K562 (cell line): ENCODE data around the gene TRDN. TPM values are rescaled to one million over a fixed set of nuclear protein-coding genes. Genes with fewer than 3 reads are reported as not detected.
A peak's percentile ranks its signal among the peaks of the same experiment; 100 is the strongest.

Source experiments
- ATAC-seq: fragments of 200-7000 bp; cut with Tn5 transposase; 3 replicates; pipeline ENCODE4 v1.9.1; 2020; ENCODE audit warnings: moderate library complexity
- BruUV-seq: library from RNA; stranded (reverse); fragments of 400-500 nt; replicated peaks from 2 replicates; lab custom pipeline; 2021; lab: Mats Ljungman, UMichigan
- CTCF ChIA-PET: fragments of 300-600 bp; formaldehyde crosslinking; extraction: SDS; loops from one replicate; lab custom pipeline; 2021; ENCODE audit warnings: low intra/inter-chr PET ratio; lab: Yijun Ruan, JAX
- POLR2A ChIA-PET: fragments of 300-600, 350-650 bp; sonication (Branson Sonifier 250); formaldehyde crosslinking; extraction: SDS; loops from one replicate; lab custom pipeline; 2021; ENCODE audit warnings: antibody characterized with exemption, inconsistent platforms; lab: Yijun Ruan, JAX
- DNase-seq, 4 experiments: peaks; one replicate each; pipeline versions ENCODE4 v3.0.0 to v3.0.0-alpha.2; 2011 to 2018; ENCODE audit warnings: low spot score in 3 of 4, mixed read lengths in 3 of 4; ENCODE audit errors: extremely low read depth in 1 of 4
- FAIRE-seq: peaks from 2 replicates; lab custom pipeline; 2011; peaks lifted over from hg19 to GRCh38; lab: Jason Lieb, UNC
- H2AFZ ChIP-seq: 2 replicates; pipeline ENCODE4 v1.6.0; 2011; ENCODE audit warnings: low read depth, low read length, control low read depth, inconsistent platforms
- H3K27ac ChIP-seq: fragments of 200-600 bp; 3 replicates; pipeline ENCODE4 v1.8.0; 2011; ENCODE audit warnings: low read depth, mild to moderate bottlenecking, control low read depth, inconsistent platforms, low read length, moderate library complexity, mixed read lengths; ENCODE audit errors: extremely low read depth
- H3K27me3 ChIP-seq, 2 experiments: fragments of 300-600 bp in 1 of 2; 2 replicates in 1 of 2; 3 replicates in 1 of 2; pipeline versions ENCODE4 v1.6.0 to v1.8.0; 2011; ENCODE audit warnings: inconsistent platforms in 2 of 2, low read length in 2 of 2, mild to moderate bottlenecking in 1 of 2, mixed read lengths in 1 of 2, moderate library complexity in 1 of 2; ENCODE audit not compliant: control insufficient read depth in 2 of 2, insufficient read depth in 2 of 2
- H3K36me3 ChIP-seq: fragments of 300-600 bp; 3 replicates; pipeline ENCODE4 v1.8.0; 2011; ENCODE audit warnings: mild to moderate bottlenecking, low read length, inconsistent platforms; ENCODE audit not compliant: control insufficient read depth, insufficient read depth
- H3K4me1 ChIP-seq, 2 experiments: fragments of 200-600 bp in 1 of 2; replicated peaks in 1 of 2; 2 replicates in 1 of 2; 3 replicates in 1 of 2; pipeline versions ENCODE4 v1.5.1 to v1.8.0; 2011; ENCODE audit warnings: inconsistent platforms in 2 of 2, low read length in 2 of 2, mild to moderate bottlenecking in 1 of 2, mixed read lengths in 1 of 2, moderate library complexity in 1 of 2; ENCODE audit not compliant: control insufficient read depth in 2 of 2, insufficient read depth in 2 of 2
- H3K4me2 ChIP-seq: 2 replicates; pipeline ENCODE4 v1.6.1; 2011; ENCODE audit warnings: low read length, control low read depth, inconsistent platforms, mixed read lengths; ENCODE audit not compliant: insufficient read depth
- H3K4me3 ChIP-seq: fragments of 200-600 bp; sonication (generic), shearing (Covaris generic); 2 replicates; pipeline ENCODE4 v1.5.1; 2016; ENCODE audit warnings: control low read depth, inconsistent platforms
- H3K79me2 ChIP-seq: fragments of 200-600 bp; 3 replicates; pipeline ENCODE4 v1.8.0; 2011; ENCODE audit warnings: low read length, inconsistent platforms; ENCODE audit not compliant: control insufficient read depth, insufficient read depth
- H3K9ac ChIP-seq, 2 experiments: 2 replicates each; pipeline versions ENCODE4 v1.6.0 to v1.6.1; 2011; ENCODE audit warnings: low read depth in 2 of 2, low read length in 2 of 2, control low read depth in 1 of 2, inconsistent platforms in 1 of 2, mild to moderate bottlenecking in 1 of 2, mixed read lengths in 1 of 2; ENCODE audit not compliant: insufficient read depth in 1 of 2
- H3K9me1 ChIP-seq: one replicate; pipeline ENCODE4 v1.6.0; 2011; ENCODE audit warnings: inconsistent platforms, mild to moderate bottlenecking, low read length, moderate library complexity; ENCODE audit not compliant: control insufficient read depth, insufficient read depth
- H3K9me3 ChIP-seq: replicated peaks from 2 replicates; pipeline ENCODE4 v1.5.1; 2011; ENCODE audit warnings: low read depth, low read length, inconsistent platforms; ENCODE audit not compliant: control insufficient read depth, insufficient read depth
- H4K20me1 ChIP-seq: replicated peaks from 2 replicates; pipeline ENCODE4 v1.6.1; 2011; ENCODE audit warnings: low read length, inconsistent platforms, mixed read lengths; ENCODE audit not compliant: control insufficient read depth, insufficient read depth
- HOMEZ ChIP-seq: fragments of 250-450 bp; sonication (Bioruptor Pico); IDR thresholded peaks from 2 replicates; pipeline ENCODE4 v1.4.0; 2020; ENCODE audit warnings: mild to moderate bottlenecking, moderate library complexity
- NFE2 ChIP-seq: IDR thresholded peaks from 2 replicates; pipeline ENCODE4 v1.6.1; 2014; ENCODE audit warnings: antibody characterized with exemption, low read depth
- ZBTB33 ChIP-seq: sonication (generic); formaldehyde crosslinking; IDR thresholded peaks from 2 replicates; pipeline ENCODE4 v1.8.1; 2023; ENCODE audit warnings: mild to moderate bottlenecking, missing genetic modification reagents
- ZFP36 ChIP-seq: fragments of 150-350 bp; IDR thresholded peaks from 2 replicates; pipeline ENCODE4 v1.6.1; 2018; ENCODE audit warnings: low read length, low read depth; ENCODE audit not compliant: partially characterized antibody
- ZNF12 ChIP-seq: sonication (generic); formaldehyde crosslinking; IDR thresholded peaks from 2 replicates; pipeline ENCODE4 v1.4.0; 2020; ENCODE audit warnings: mild to moderate bottlenecking, missing genetic modification reagents
- WGBS: fragments of 100-300 bp; shearing (Covaris generic); methylation state at CpG from one replicate; pipeline ENCODE4 v1.1.6; 2016; ENCODE audit warnings: low coverage, mixed read lengths; ENCODE audit not compliant: insufficient coverage; ENCODE audit errors: missing lambda C conversion rate; 5-methylcytosine and 5-hydroxymethylcytosine counted together
- in situ Hi-C: fragments of 300-500 bp; cut with MboI; formaldehyde crosslinking; loops from 4 replicates; pipeline ENCODE4 v1.15.0; 2018; ENCODE audit warnings: inconsistent platforms, mixed read lengths
- intact Hi-C: fragments of 100-400 bp; cut with micrococcal nuclease; formaldehyde crosslinking; loops from 2 replicates; pipeline ENCODE4 v1.14.2; 2022
- polyA plus RNA-seq, 8 experiments: library from polyadenylated mRNA; depleted of rRNA in 4 of 8; stranded (reverse) in 5 of 8; unstranded in 3 of 8; fragments of >200 nt; fragmentation: Nextera tagmentation in 2 of 8; fragmentation: Illumina TruSeq in 1 of 8; extraction: Ambion mirVana in 2 of 8; extraction: Trizol in 1 of 8; gene quantifications; 2 replicates each; pipeline versions ENCODE4 v1.2.1 to v1.2.3, GENCODE V29; 2011 to 2014; ENCODE audit warnings: inconsistent platforms in 1 of 8, missing spikeins in 1 of 8
- total RNA-seq, 7 experiments: library from RNA; depleted of rRNA in 6 of 7; stranded (reverse); fragments of >200 nt in 6 of 7; fragmentation: Illumina TruSeq in 2 of 7; extraction: Trizol in 2 of 7; gene quantifications; 2 replicates each; pipeline versions ENCODE4 v1.2.1 to v1.2.3, GENCODE V29; 2011 to 2021; ENCODE audit warnings: low replicate concordance in 1 of 7

The TRDN gene
- total and polyA plus RNA-seq, 9 of the 15 experiments (the other 6 are each of a cell fraction or from before 2014, with no cell fraction given), result 0.05 to 0.50 (median 0.16) TPM

- H3K9me3 ChIP-seq, result no peaks in the 10 kb centered on the region
- no peaks in the 10 kb centered on the region for H3K4me1 ChIP-seq
- BruUV-seq, result no TSS peak
- H3K79me2 ChIP-seq, result no peaks in the 10 kb centered on the region
- intact Hi-C loops, result no loop called here
- H3K27ac ChIP-seq, result no peak overlapping the region
- no peak overlapping the region for H3K4me3 ChIP-seq
- POLR2A ChIA-PET, result no interaction called here
- CTCF ChIA-PET, result no interaction called here
- DNase-seq (peak in 1 of 4 experiments; percentile 2), FAIRE-seq (no peak), ATAC-seq (no peak)
- no peak overlapping the region for H3K9ac ChIP-seq
- no peak overlapping the region for H2AFZ ChIP-seq
- WGBS, result 3% methylated on average over 6 of the region's 7 CpGs
- H3K36me3 ChIP-seq, result no peaks in the 10 kb centered on the region
- H4K20me1 ChIP-seq, result no peaks in the 10 kb centered on the region
- H3K27me3 ChIP-seq, result no peaks in the 10 kb centered on the region
- H3K4me2 ChIP-seq, result no peak overlapping the region
- in situ Hi-C loops, result no loop called here
- no peaks in the 10 kb centered on the region for H3K9me1 ChIP-seq
- no peak for TF ChIP-seq HOMEZ (CRISPR knock-in tag)
- no peak for TF ChIP-seq ZBTB33 (CRISPR knock-in tag)
- 0 out of 2 replicates have a peak, but pooled peaks have one; percentile 29 for TF ChIP-seq NFE2
- TF ChIP-seq ZFP36, result peak; percentile 56
- no peak for TF ChIP-seq ZNF12 (CRISPR knock-in tag)
Observed at GRCh38 chr6:123448306-123448884, 188.4 kb downstream of the TRDN start.
